BLaER1 (cell line): ENCODE measurements around the gene APLN.

Experiments used
- H3K27ac ChIP-seq: shearing (Covaris generic); formaldehyde crosslinking; 2 replicates; pipeline ENCODE4 v1.8.1; 2022
- H3K27me3 ChIP-seq: shearing (Covaris generic); formaldehyde crosslinking; 2 replicates; pipeline ENCODE4 v1.8.1; 2022
- H3K36me3 ChIP-seq: shearing (Covaris generic); formaldehyde crosslinking; 2 replicates; pipeline ENCODE4 v1.8.1; 2022
- H3K4me1 ChIP-seq: shearing (Covaris generic); formaldehyde crosslinking; 2 replicates; pipeline ENCODE4 v1.8.1; 2022
- H3K4me2 ChIP-seq: shearing (Covaris generic); formaldehyde crosslinking; 2 replicates; pipeline ENCODE4 v1.8.1; 2022
- H3K4me3 ChIP-seq: shearing (Covaris generic); formaldehyde crosslinking; 2 replicates; pipeline ENCODE4 v1.8.1; 2022
- H3K9ac ChIP-seq: shearing (Covaris generic); formaldehyde crosslinking; 2 replicates; pipeline ENCODE4 v1.8.1; 2022
- H3K9me3 ChIP-seq: shearing (Covaris generic); formaldehyde crosslinking; 2 replicates; pipeline ENCODE4 v1.8.1; 2022
- H4K20me1 ChIP-seq: shearing (Covaris generic); formaldehyde crosslinking; 2 replicates; pipeline ENCODE4 v1.8.1; 2022
- Cebpa-rat ChIP-seq: shearing (Covaris generic); IDR thresholded peaks from 2 replicates; pipeline ENCODE4 v1.8.1; 2022

APLN gene

DNA sequence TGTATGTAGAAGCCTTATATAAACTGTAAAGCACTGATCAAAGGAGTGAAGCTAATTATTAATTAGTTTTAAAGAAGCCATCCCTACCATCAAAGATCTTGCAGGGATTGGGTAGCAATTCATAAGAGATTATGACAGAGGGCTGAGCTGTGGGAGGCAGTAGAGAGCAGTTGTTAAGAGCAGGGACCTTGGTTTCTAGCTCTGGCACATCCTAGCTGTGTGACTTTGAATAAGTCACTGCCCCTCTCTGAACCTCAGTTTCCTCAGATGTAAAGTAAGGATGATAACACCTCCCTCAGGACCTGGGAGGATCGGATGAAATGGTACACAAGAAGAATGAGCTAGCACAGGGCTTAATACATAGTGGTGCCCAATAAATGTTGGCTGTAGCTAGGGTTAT lies 45.4 kb downstream of the APLN start:
- no peaks in the 10 kb centered on the region for H3K36me3 ChIP-seq
- H3K27ac ChIP-seq: no peak overlapping the region
- no peak overlapping the region for H3K4me2 ChIP-seq
- H3K4me3 ChIP-seq: no peak overlapping the region
- H3K27me3 ChIP-seq: peaks cover 72% of the 10 kb centered on the region
- no peaks in the 10 kb centered on the region for H3K9me3 ChIP-seq
- no peaks in the 10 kb centered on the region for H4K20me1 ChIP-seq
- peaks cover 7% of the 10 kb centered on the region for H3K4me1 ChIP-seq
- H3K9ac ChIP-seq: no peak overlapping the region
- no peak for TF ChIP-seq Cebpa-rat

DNA sequence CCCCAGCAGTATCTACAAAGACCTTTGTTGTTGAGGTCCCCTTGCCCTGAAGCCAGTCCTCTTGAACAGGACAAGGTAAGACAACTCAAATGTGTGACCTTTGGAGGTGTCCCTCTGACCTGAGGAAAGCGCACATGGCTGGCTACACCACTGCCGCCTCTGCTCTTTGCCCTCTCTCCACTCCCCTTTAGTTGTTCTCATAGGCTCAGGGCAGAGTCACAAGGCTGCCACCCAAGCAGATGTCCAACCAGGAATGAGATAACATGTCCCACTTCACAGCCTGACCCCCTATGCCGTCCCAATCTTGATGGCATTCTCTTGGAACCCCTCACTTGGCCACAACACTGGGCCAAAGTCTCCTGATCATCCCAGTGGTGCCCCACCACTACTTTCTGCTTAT lies 46.3 kb downstream of the APLN start:
- H3K4me2 ChIP-seq: no peak overlapping the region
- peaks cover 9% of the 10 kb centered on the region for H3K4me1 ChIP-seq
- H4K20me1 ChIP-seq: no peaks in the 10 kb centered on the region
- no peak overlapping the region for H3K4me3 ChIP-seq
- H3K27ac ChIP-seq: no peak overlapping the region
- peaks cover 80% of the 10 kb centered on the region for H3K27me3 ChIP-seq
- no peak for TF ChIP-seq Cebpa-rat
- no peaks in the 10 kb centered on the region for H3K36me3 ChIP-seq
- no peak overlapping the region for H3K9ac ChIP-seq
- no peaks in the 10 kb centered on the region for H3K9me3 ChIP-seq

DNA sequence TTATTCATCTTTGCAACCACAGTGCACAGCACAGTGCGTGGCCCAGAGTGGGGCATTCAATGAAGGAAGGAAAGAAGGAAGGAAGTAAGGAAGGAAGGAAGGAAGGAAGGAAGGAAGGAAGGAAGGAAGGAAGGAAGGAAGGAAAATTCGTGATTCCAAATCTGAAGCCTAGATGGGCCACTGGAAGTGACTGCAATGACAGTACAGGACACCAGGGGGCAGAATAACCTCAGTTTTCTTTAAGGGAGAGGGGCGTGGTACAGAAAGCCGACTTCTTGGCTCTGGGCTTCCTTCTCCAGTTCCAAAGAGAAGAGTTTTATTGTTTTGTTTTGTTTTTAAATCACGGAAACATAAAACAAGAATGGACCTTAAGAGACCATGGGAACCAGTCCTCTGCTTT lies 47.8 kb downstream of the APLN start:
- Histone ChIP-seq H4K20me1 (no peaks in the 10 kb centered on the region; the same call in 1 of the 2 replicates), H3K4me3 (no peak overlapping the region), H3K27ac (no peak overlapping the region), H3K36me3 (no peaks in the 10 kb centered on the region), H3K27me3 (peaks cover 81% of the 10 kb centered on the region), H3K4me1 (peaks cover 9% of the 10 kb centered on the region), H3K9me3 (no peaks in the 10 kb centered on the region), H3K9ac (no peak overlapping the region), H3K4me2 (no peak overlapping the region)
- TF ChIP-seq Cebpa-rat: no peak

DNA sequence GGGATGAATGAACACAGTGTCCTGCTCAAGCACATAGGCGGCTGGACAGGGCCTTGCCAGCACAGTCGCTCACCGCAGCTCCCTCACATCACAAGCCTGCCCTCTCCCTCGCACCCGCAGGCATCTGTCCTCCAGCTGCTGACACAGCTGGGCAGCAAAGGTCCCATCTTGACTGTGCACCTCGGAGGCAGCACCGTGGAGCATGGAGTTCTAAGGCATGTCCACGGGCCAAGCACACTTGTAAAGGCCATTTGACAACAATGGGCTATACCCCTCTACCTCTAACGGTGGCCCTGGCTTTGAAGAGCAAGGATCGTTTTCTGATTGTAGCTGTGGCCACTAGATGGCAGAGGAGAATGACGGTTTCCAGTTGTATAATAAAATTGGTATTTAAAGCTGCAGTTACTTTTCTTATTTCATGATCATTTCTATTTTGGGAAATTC lies 53.8 kb downstream of the APLN start:
- H3K4me2 ChIP-seq: no peak overlapping the region
- no peaks in the 10 kb centered on the region for H3K9me3 ChIP-seq
- no peak overlapping the region for H3K4me3 ChIP-seq
- TF ChIP-seq Cebpa-rat: no peak
- H3K36me3 ChIP-seq: no peaks in the 10 kb centered on the region
- no peak overlapping the region for H3K27ac ChIP-seq
- peaks cover 9% of the 10 kb centered on the region for H3K4me1 ChIP-seq
- H3K27me3 ChIP-seq: peaks cover 95% of the 10 kb centered on the region
- no peak overlapping the region for H3K9ac ChIP-seq
- peaks cover 16% of the 10 kb centered on the region; the same call in 1 of the 2 replicates for H4K20me1 ChIP-seq

DNA sequence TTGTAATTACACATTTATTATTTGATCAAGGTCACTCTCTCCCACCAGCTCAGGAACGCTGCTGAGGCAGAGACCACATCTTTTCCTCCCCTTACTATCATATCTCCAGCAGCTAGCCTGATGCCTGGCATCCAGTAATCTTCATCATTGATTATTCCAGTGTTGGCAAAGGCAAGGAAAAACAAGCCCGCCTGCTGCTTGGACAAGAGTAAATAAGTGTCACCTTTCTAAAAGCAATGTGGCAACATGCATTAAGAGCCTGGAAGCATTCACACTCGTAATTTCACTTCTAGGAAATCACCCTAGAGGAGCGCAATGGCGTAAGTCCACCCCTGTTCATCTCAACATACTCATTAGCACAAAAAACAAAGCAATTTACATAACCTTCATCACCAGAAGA lies 54.8 kb downstream of the APLN start:
- H3K4me2 ChIP-seq: no peak overlapping the region
- no peak overlapping the region for H3K9ac ChIP-seq
- H3K36me3 ChIP-seq: no peaks in the 10 kb centered on the region
- peaks cover 96% of the 10 kb centered on the region for H3K27me3 ChIP-seq
- H3K27ac ChIP-seq: no peak overlapping the region
- H3K4me1 ChIP-seq: peaks cover 9% of the 10 kb centered on the region
- H3K4me3 ChIP-seq: no peak overlapping the region
- H3K9me3 ChIP-seq: no peaks in the 10 kb centered on the region
- H4K20me1 ChIP-seq: peaks cover 24% of the 10 kb centered on the region; the same call in 1 of the 2 replicates
- no peak for TF ChIP-seq Cebpa-rat

DNA sequence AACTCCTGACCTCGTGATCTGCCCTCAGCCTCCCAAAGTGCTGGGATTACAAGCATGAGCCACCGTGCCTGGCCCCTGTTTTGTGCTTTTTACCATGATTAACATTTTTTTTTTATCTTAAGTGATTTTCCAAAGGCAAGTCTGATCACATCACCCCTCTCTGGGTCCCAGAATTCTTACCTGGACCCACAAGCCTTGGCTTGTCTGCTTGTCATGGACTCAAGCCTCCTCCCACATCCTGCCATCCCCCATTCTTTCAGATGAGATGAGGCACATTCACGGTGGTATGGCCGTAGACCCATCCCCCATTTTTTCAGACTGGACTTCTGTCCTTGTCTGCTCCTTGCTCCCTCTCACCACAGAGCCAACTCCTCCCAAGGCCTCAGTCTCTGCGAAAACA lies 55.3 kb downstream of the APLN start:
- H4K20me1 ChIP-seq: peaks cover 24% of the 10 kb centered on the region; the same call in 1 of the 2 replicates
- H3K9me3 ChIP-seq: no peaks in the 10 kb centered on the region
- no peak overlapping the region for H3K9ac ChIP-seq
- H3K4me2 ChIP-seq: no peak overlapping the region
- no peak overlapping the region for H3K4me3 ChIP-seq
- peaks cover 96% of the 10 kb centered on the region for H3K27me3 ChIP-seq
- peaks cover 6% of the 10 kb centered on the region for H3K4me1 ChIP-seq
- H3K27ac ChIP-seq: no peak overlapping the region
- no peaks in the 10 kb centered on the region for H3K36me3 ChIP-seq
- no peak for TF ChIP-seq Cebpa-rat

DNA sequence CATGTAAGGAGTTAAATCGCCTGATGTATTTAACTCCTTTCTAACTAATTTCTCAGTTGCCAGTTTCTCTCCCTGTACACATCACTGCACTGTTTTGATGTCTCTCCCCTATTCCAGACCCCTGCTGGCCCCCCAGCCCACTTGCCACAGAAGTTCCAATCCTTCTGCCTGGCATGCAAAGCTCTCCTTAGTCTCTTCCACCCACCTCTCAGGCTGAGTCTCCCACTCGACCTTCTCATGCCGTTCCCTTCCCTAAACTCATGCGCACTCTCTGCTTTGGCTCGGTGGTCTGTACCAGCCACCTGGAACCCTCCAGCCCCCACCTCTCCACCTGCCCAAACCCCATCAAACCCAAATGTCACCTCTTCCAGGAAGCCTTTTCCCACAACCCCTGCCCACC lies 56.9 kb downstream of the APLN start:
- TF ChIP-seq Cebpa-rat: no peak
- peaks cover 98% of the 10 kb centered on the region for H3K27me3 ChIP-seq
- H3K9ac ChIP-seq: no peak overlapping the region
- H3K4me2 ChIP-seq: no peak overlapping the region
- no peak overlapping the region for H3K4me3 ChIP-seq
- H3K36me3 ChIP-seq: no peaks in the 10 kb centered on the region
- no peak overlapping the region for H3K27ac ChIP-seq
- peaks cover 24% of the 10 kb centered on the region; the same call in 1 of the 2 replicates for H4K20me1 ChIP-seq
- H3K9me3 ChIP-seq: no peaks in the 10 kb centered on the region
- H3K4me1 ChIP-seq: no peaks in the 10 kb centered on the region

DNA sequence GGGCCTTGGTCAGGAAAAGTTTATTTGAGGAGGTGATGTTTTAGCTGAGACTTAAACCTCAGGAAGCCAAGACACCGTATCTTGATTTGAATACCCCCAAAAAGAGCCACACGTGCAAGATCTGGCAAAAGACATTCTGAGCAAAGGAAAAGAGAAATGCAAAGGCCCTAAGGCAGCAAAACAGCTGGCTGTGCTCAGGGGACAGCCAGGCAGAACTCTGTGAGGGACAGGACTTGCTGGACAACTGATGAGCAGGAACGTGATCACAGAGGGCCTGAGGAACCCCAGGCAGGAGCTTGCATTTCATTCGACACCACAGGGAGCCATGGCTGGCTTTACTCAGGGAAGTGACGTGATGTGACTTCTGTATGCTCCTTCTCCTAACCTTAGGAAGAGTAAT lies 58.7 kb downstream of the APLN start:
- no peak overlapping the region for H3K4me3 ChIP-seq
- TF ChIP-seq Cebpa-rat: no peak

More for the DNA sequence above, 58.7 kb downstream of the APLN start:
- peaks cover 98% of the 10 kb centered on the region for H3K27me3 ChIP-seq
- no peaks in the 10 kb centered on the region for H3K9me3 ChIP-seq
- H3K36me3 ChIP-seq: peaks cover 5% of the 10 kb centered on the region; the same call in 1 of the 2 replicates
- H3K9ac ChIP-seq: no peak overlapping the region
- no peaks in the 10 kb centered on the region for H3K4me1 ChIP-seq
- peaks cover 18% of the 10 kb centered on the region; the same call in 1 of the 2 replicates for H4K20me1 ChIP-seq
- H3K27ac ChIP-seq: no peak overlapping the region
- no peak overlapping the region for H3K4me2 ChIP-seq
